Mesothelial cell of epicardium (in vitro differentiated cells): ENCODE measurements around the gene RABL3. TPM values are rescaled to one million over a fixed set of nuclear protein-coding genes. Genes with fewer than 3 reads are reported as not detected.
"Not testable (repeated sequence)": the region's sequence is repeated elsewhere in the genome, so short reads cannot be mapped to it uniquely, and the experiment has no call there.

ENCODE experiments used
- DNase-seq, 2 experiments: peaks; one replicate each; pipeline ENCODE4 v3.0.0; 2021; ENCODE audit warnings: low spot score in 2 of 2; ENCODE audit not compliant: unreplicated experiment in 2 of 2
- H3K27ac Mint-ChIP-seq: 2 replicates; pipeline ENCODE4 v1.8.0; 2021; ENCODE audit warnings: mixed read lengths
- H3K27me3 Mint-ChIP-seq: 2 replicates; pipeline ENCODE4 v1.8.0; 2021; ENCODE audit warnings: low read depth, mixed read lengths
- H3K36me3 Mint-ChIP-seq: 2 replicates; pipeline ENCODE4 v1.8.0; 2021; ENCODE audit warnings: mixed read lengths
- H3K4me1 Mint-ChIP-seq: 2 replicates; pipeline ENCODE4 v1.8.0; 2021; ENCODE audit warnings: mixed read lengths
- H3K4me3 Mint-ChIP-seq: 2 replicates; pipeline ENCODE4 v1.8.0; 2021; ENCODE audit warnings: mild to moderate bottlenecking, moderate library complexity, mixed read lengths
- H3K9me3 Mint-ChIP-seq: 2 replicates; pipeline ENCODE4 v1.8.0; 2021; ENCODE audit warnings: mixed read lengths
- CTCF ChIP-seq: fragments of 200-600 bp; sonication (generic); IDR thresholded peaks from one replicate; pipeline ENCODE4 v1.5.0; 2021; ENCODE audit warnings: antibody characterized with exemption; ENCODE audit not compliant: unreplicated experiment
- total RNA-seq: library from RNA; stranded (reverse); gene quantifications from 3 replicates; pipeline ENCODE4 v1.2.1, GENCODE V29; 2021

Gene RABL3
- total RNA-seq, 1 donor from 2014 or later: 19.1 TPM

GRCh38 chr3:120681506-120682038, 60.7 kb downstream of the RABL3 start:
- H3K27ac Mint-ChIP-seq: no peak overlapping the region
- H3K4me3 Mint-ChIP-seq: no peak overlapping the region
- H3K4me1 Mint-ChIP-seq: peaks cover 9% of the 10 kb centered on the region
- peaks cover 11% of the 10 kb centered on the region for H3K9me3 Mint-ChIP-seq
- H3K36me3 Mint-ChIP-seq: peaks cover 1% of the 10 kb centered on the region
- peaks cover 1% of the 10 kb centered on the region for H3K27me3 Mint-ChIP-seq
- no peak for TF ChIP-seq CTCF
- DNase-seq: no peak

- H3K4me3 Mint-ChIP-seq: no peak overlapping the region
- H3K4me1 Mint-ChIP-seq: peaks cover 9% of the 10 kb centered on the region
- no peak for DNase-seq
- peaks cover 11% of the 10 kb centered on the region for H3K9me3 Mint-ChIP-seq
- no peak for TF ChIP-seq CTCF
- H3K27me3 Mint-ChIP-seq: peaks cover 1% of the 10 kb centered on the region
- no peak overlapping the region for H3K27ac Mint-ChIP-seq
- H3K36me3 Mint-ChIP-seq: peaks cover 1% of the 10 kb centered on the region
Observed at GRCh38 chr3:120681018-120681417, 61.3 kb downstream of the RABL3 start.

GRCh38 chr3:120680193-120680894, 62.0 kb downstream of the RABL3 start:
- Mint-ChIP-seq H3K27ac (no peak overlapping the region), H3K27me3 (peaks cover 1% of the 10 kb centered on the region), H3K4me1 (peaks cover 9% of the 10 kb centered on the region), H3K36me3 (peaks cover 1% of the 10 kb centered on the region), H3K4me3 (no peak overlapping the region), H3K9me3 (peaks cover 11% of the 10 kb centered on the region)
- TF ChIP-seq CTCF: no peak
- no peak for DNase-seq

- peaks cover 1% of the 10 kb centered on the region for H3K36me3 Mint-ChIP-seq
- DNase-seq: no peak
- H3K27me3 Mint-ChIP-seq: peaks cover 1% of the 10 kb centered on the region
- H3K4me3 Mint-ChIP-seq: no peak overlapping the region
- peaks cover 9% of the 10 kb centered on the region for H3K4me1 Mint-ChIP-seq
- no peak overlapping the region for H3K27ac Mint-ChIP-seq
- H3K9me3 Mint-ChIP-seq: peaks cover 11% of the 10 kb centered on the region
- TF ChIP-seq CTCF: no peak
Observed at GRCh38 chr3:120678984-120679383, 63.3 kb downstream of the RABL3 start.

- peaks cover 1% of the 10 kb centered on the region for H3K36me3 Mint-ChIP-seq
- no peak overlapping the region for H3K4me3 Mint-ChIP-seq
- DNase-seq: no peak
- TF ChIP-seq CTCF: no peak
- peak overlapping the region; percentile 56 for H3K27ac Mint-ChIP-seq
- H3K4me1 Mint-ChIP-seq: peaks cover 9% of the 10 kb centered on the region
- H3K9me3 Mint-ChIP-seq: peaks cover 11% of the 10 kb centered on the region
- peaks cover 1% of the 10 kb centered on the region for H3K27me3 Mint-ChIP-seq
Observed at GRCh38 chr3:120678331-120678947, 63.9 kb downstream of the RABL3 start.

GRCh38 chr3:120677193-120677592, 65.1 kb downstream of the RABL3 start:
- H3K27ac Mint-ChIP-seq, H3K36me3 Mint-ChIP-seq, DNase-seq, H3K27me3 Mint-ChIP-seq, H3K4me3 Mint-ChIP-seq, H3K4me1 Mint-ChIP-seq: not testable (repeated sequence)
- peaks cover 11% of the 10 kb centered on the region for H3K9me3 Mint-ChIP-seq
